A549 treated with AZD2906 at 1 μM for 4 hours (cell line): Measurements from ENCODE around the gene FMNL2. TPM values are rescaled to one million over a fixed set of nuclear protein-coding genes. Genes with fewer than 3 reads are reported as not detected.

Source experiments
- total RNA-seq: library from RNA; stranded (reverse); fragments of 200-300 nt; extraction: Qiagen RNA extraction; gene quantifications from 5 replicates; pipeline ENCODE4 v1.2.3, GENCODE V29; 2022

Gene FMNL2
- 28.4 to 36.5 TPM (median 32.9 TPM) in 5 replicates for total RNA-seq

DNA sequence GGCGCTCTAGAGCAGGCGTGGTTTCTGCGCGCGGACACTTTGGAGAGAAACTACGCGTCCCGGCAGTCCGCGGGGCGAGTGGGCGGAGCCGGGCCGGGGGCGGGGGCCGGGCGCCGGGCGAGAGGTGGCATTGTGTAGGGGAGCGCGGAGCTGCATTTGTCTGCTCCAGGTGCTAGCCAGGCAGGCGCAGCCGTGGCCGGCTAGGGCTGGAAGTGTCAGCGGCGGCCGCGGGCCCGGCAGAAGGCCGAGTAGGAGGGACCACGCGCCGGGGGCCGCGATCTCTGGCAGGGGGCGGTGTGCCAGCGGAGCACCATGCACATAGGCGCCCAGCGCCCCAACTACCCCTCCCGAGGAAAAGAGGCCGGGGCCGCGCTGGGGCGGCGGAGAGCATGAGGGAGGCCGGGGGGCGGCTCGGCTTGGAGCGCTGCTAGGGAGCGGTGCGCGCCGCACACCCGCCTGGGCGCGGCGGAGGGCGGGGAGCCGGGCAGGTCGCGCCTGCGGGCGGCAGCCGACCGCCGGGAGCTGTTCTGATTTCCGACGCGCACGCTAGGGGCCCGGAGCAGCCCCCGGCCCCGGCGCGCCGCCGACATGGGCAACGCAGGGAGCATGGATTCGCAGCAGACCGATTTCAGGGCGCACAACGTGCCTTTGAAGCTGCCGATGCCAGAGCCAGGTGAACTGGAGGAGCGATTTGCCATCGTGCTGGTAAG lies at the start of gene FMNL2:
TSS of gene FMNL2 (plus strand) at position 159 of the 710 bp plus-strand sequence.

Other genes with a start within 250 kb of the FMNL2 start
- 0.04 to 0.14 TPM (median 0.10 TPM) in 5 replicates for gene CACNB4, start 236.1 kb upstream of the FMNL2 start, total RNA-seq
- gene STAM2, start 159.4 kb upstream of the FMNL2 start, total RNA-seq: 6.0 to 10.8 TPM (median 8.1 TPM) in 5 replicates